ENCODE measurements around the gene RPL28.

Gene RPL28

DNA sequence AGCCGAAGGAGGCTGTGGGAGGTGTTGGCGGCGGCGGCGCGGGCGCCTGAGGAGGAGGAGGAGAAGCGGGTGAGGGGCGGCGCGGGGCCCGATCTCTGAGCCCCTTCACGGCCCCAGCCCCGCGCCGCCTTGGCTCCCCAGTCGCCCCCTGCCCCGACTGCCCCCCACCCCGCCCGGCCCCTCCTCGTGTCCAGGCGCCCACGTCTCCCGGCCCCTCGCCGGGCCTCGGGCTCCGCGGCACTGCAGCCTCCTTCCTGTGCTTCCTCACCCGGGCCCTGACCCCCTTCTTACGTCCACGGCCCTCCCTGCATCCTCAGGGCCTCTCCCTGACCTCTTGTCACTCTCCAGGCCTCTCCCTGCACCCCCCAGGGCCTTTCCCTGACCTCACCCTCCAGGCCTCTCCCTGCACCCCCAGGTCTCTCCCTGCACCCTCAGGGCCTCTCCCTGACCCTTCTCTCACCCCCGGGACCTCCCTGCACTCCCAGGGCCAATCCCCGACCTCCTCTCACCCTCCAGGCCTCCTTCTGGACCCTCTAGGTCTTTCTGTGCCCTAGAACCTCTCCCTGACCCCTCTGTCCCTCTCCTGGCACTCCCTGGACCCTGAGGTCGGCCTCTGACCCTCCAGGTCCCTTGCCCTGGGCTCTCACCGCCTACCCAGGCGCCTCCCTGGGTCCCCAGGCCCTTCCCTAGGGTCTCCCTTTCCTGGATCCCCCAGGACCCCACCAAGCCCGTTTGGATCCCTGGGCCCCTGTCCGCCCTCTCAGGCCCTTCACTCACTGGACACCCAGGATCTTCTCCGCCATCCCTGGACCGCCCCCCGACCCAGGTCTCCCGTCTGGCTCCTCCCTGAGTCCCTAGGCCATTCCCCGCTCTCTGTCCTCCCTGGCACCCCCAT lies 45.6 kb upstream of the RPL28 start:
- peaks cover 21 to 34% of the 10 kb centered on the region in 2 donors for H3K36me3 ChIP-seq (replicated peaks in 1 of 2; ENCODE audit: control insufficient read depth in 2 of 2, insufficient read depth in 2 of 2, low read length in 2 of 2)
- H2AFZ ChIP-seq (ENCODE audit: low read length), result peak overlapping the region; percentile 53
- H3K4ac ChIP-seq (ENCODE audit: low read length), result peak overlapping the region; percentile 92
- DNase-seq (ENCODE audit: low spot score), result no peak
- H3K4me3 ChIP-seq (ENCODE audit: low read length in 2 of 2), result peak overlapping the region; percentile 96 to 99
- H3K27ac ChIP-seq (replicated peaks; ENCODE audit: low read length), result peak overlapping the region; percentile 88
- no CpG with 5 or more reads among the region's 44 CpGs for WGBS, 2 donors (ENCODE audit: extremely low coverage in 2 of 2, insufficient read length in 2 of 2, insufficient replicate concordance in 1 of 2)
- H4K91ac ChIP-seq (ENCODE audit: low read depth, low read length, poor library complexity), result no peak overlapping the region
- no peak overlapping the region for H4K8ac ChIP-seq (ENCODE audit: low read depth, low read length)
- H3K23ac ChIP-seq (ENCODE audit: low read depth, low read length, poor library complexity), result peak overlapping the region; percentile 96
- H3K27me3 ChIP-seq (ENCODE audit: control insufficient read depth in 3 of 3, insufficient read depth in 3 of 3, low read depth in 1 of 3, low read length in 3 of 3), result no peaks in the 10 kb centered on the region
- peak overlapping the region; percentile 99 for H3K9ac ChIP-seq (ENCODE audit: low read depth, low read length, poor library complexity)
- H2AK5ac ChIP-seq (ENCODE audit: low read depth, low read length), result peak overlapping the region; percentile 71
- peak overlapping the region; percentile 99 for H3K18ac ChIP-seq (ENCODE audit: low read length)
- no peak overlapping the region for H2BK12ac ChIP-seq (ENCODE audit: low read length)
- H3K9me3 ChIP-seq (replicated peaks in 1 of 2; ENCODE audit: control insufficient read depth in 2 of 2, insufficient read depth in 1 of 2, low read depth in 1 of 2, low read length in 2 of 2), result no peaks in the 10 kb centered on the region
- peaks cover 12 to 17% of the 10 kb centered on the region in 2 donors for H3K4me1 ChIP-seq (ENCODE audit: control insufficient read depth in 2 of 2, insufficient read depth in 1 of 2, low read depth in 1 of 2, low read length in 2 of 2)
- H2BK5ac ChIP-seq (ENCODE audit: low read length), result peak overlapping the region; percentile 100
- H2BK15ac ChIP-seq (ENCODE audit: low read length), result peak overlapping the region; percentile 83
- H3K14ac ChIP-seq (ENCODE audit: low read length), result peak overlapping the region; percentile 97
- H3K4me2 ChIP-seq (ENCODE audit: insufficient read depth, low read length, poor library complexity, severe bottlenecking), result peak overlapping the region; percentile 85
- peak overlapping the region; percentile 92 for H2BK120ac ChIP-seq (ENCODE audit: low read depth, low read length)
- H3K79me1 ChIP-seq (ENCODE audit: low read depth, low read length), result peaks cover 17% of the 10 kb centered on the region

DNA sequence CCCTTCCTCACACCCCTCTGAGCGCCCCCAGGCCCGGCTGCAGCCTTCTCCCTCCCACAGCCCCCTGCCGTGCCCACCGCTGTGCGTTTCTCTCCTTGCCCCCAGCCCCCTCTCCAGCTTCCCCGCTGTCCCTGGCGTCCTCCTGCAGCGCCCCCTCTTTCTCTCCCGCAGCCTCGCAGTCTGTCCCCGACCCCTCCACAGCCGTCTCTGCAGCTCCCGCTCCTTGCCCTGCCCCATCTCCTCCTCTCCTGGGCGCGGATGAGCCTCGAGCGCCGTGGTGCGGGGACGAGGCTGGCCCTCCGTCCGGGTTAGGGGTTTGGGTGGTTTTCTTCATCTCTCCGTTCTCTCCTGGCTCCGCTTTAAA lies 45.0 kb upstream of the RPL28 start:
- H3K14ac ChIP-seq (ENCODE audit: low read length), result peak overlapping the region; percentile 97
- no peak overlapping the region for H4K8ac ChIP-seq (ENCODE audit: low read depth, low read length)
- H3K79me1 ChIP-seq (ENCODE audit: low read depth, low read length), result peaks cover 17% of the 10 kb centered on the region
- H3K4ac ChIP-seq (ENCODE audit: low read length), result peak overlapping the region; percentile 92
- peak overlapping the region; percentile 85 for H3K4me2 ChIP-seq (ENCODE audit: insufficient read depth, low read length, poor library complexity, severe bottlenecking)
- H3K4me3 ChIP-seq (ENCODE audit: low read length in 2 of 2), result peak overlapping the region; percentile 96 to 99
- DNase-seq (ENCODE audit: low spot score), result no peak
- peaks cover 12 to 20% of the 10 kb centered on the region in 2 donors for H3K4me1 ChIP-seq (ENCODE audit: control insufficient read depth in 2 of 2, insufficient read depth in 1 of 2, low read depth in 1 of 2, low read length in 2 of 2)
- H3K18ac ChIP-seq (ENCODE audit: low read length), result peak overlapping the region; percentile 99
- peak overlapping the region; percentile 53 for H2AFZ ChIP-seq (ENCODE audit: low read length)
- peak overlapping the region; percentile 79 for H2BK15ac ChIP-seq (ENCODE audit: low read length)
- H2BK5ac ChIP-seq (ENCODE audit: low read length), result peak overlapping the region; percentile 100
- peak overlapping the region; percentile 92 for H2BK120ac ChIP-seq (ENCODE audit: low read depth, low read length)
- peaks cover 23 to 41% of the 10 kb centered on the region in 2 donors for H3K36me3 ChIP-seq (replicated peaks in 1 of 2; ENCODE audit: control insufficient read depth in 2 of 2, insufficient read depth in 2 of 2, low read length in 2 of 2)
- no peak overlapping the region for H4K91ac ChIP-seq (ENCODE audit: low read depth, low read length, poor library complexity)
- peak overlapping the region; percentile 71 for H2AK5ac ChIP-seq (ENCODE audit: low read depth, low read length)
- H3K9ac ChIP-seq (ENCODE audit: low read depth, low read length, poor library complexity), result peak overlapping the region; percentile 99
- H2BK12ac ChIP-seq (ENCODE audit: low read length), result no peak overlapping the region
- no CpG with 5 or more reads among the region's 24 CpGs for WGBS, 2 donors (ENCODE audit: extremely low coverage in 2 of 2, insufficient read length in 2 of 2, insufficient replicate concordance in 1 of 2)
- H3K9me3 ChIP-seq (replicated peaks in 1 of 2; ENCODE audit: control insufficient read depth in 2 of 2, insufficient read depth in 1 of 2, low read depth in 1 of 2, low read length in 2 of 2), result no peaks in the 10 kb centered on the region
- peak overlapping the region; percentile 96 for H3K23ac ChIP-seq (ENCODE audit: low read depth, low read length, poor library complexity)
- peak overlapping the region; percentile 88 for H3K27ac ChIP-seq (replicated peaks; ENCODE audit: low read length)
- H3K27me3 ChIP-seq (ENCODE audit: control insufficient read depth in 3 of 3, insufficient read depth in 3 of 3, low read depth in 1 of 3, low read length in 3 of 3), result no peaks in the 10 kb centered on the region

- Histone ChIP-seq H3K18ac (ENCODE audit: low read length) (no peak overlapping the region), H4K91ac (ENCODE audit: low read depth, low read length, poor library complexity) (no peak overlapping the region), H3K27ac (replicated peaks; ENCODE audit: low read length) (peak overlapping the region; percentile 88)
Observed at GRCh38 chr19:55341171-55341588, 44.6 kb upstream of the RPL28 start.

More at GRCh38 chr19:55341171-55341588, 44.6 kb upstream of the RPL28 start:
- Histone ChIP-seq H3K4ac (ENCODE audit: low read length) (no peak overlapping the region), H3K27me3 (ENCODE audit: control insufficient read depth in 3 of 3, insufficient read depth in 3 of 3, low read depth in 1 of 3, low read length in 3 of 3) (no peaks in the 10 kb centered on the region), H2BK15ac (ENCODE audit: low read length) (peak overlapping the region; percentile 79), H3K4me3 (ENCODE audit: low read length in 2 of 2) (peak overlapping the region; percentile 96 to 99), H3K23ac (ENCODE audit: low read depth, low read length, poor library complexity) (no peak overlapping the region), H2BK12ac (ENCODE audit: low read length) (no peak overlapping the region), H2BK120ac (ENCODE audit: low read depth, low read length) (peak overlapping the region; percentile 92), H2AFZ (ENCODE audit: low read length) (peak overlapping the region; percentile 53), H3K79me1 (ENCODE audit: low read depth, low read length) (peaks cover 17% of the 10 kb centered on the region), H3K9me3 (replicated peaks in 1 of 2; ENCODE audit: control insufficient read depth in 2 of 2, insufficient read depth in 1 of 2, low read depth in 1 of 2, low read length in 2 of 2) (no peaks in the 10 kb centered on the region), H2BK5ac (ENCODE audit: low read length) (peak overlapping the region; percentile 100), H4K8ac (ENCODE audit: low read depth, low read length) (no peak overlapping the region), H3K4me2 (ENCODE audit: insufficient read depth, low read length, poor library complexity, severe bottlenecking) (peak overlapping the region; percentile 85), H3K9ac (ENCODE audit: low read depth, low read length, poor library complexity) (peak overlapping the region; percentile 80), H3K4me1 (ENCODE audit: control insufficient read depth in 2 of 2, insufficient read depth in 1 of 2, low read depth in 1 of 2, low read length in 2 of 2) (peaks cover 12 to 20% of the 10 kb centered on the region in 2 donors), H2AK5ac (ENCODE audit: low read depth, low read length) (peak overlapping the region; percentile 71), H3K36me3 (replicated peaks in 1 of 2; ENCODE audit: control insufficient read depth in 2 of 2, insufficient read depth in 2 of 2, low read length in 2 of 2) (peaks cover 23 to 45% of the 10 kb centered on the region in 2 donors), H3K14ac (ENCODE audit: low read length) (no peak overlapping the region)
- DNase-seq (ENCODE audit: low spot score), result peak; percentile 84
- WGBS, 2 donors (ENCODE audit: extremely low coverage in 2 of 2, insufficient read length in 2 of 2, insufficient replicate concordance in 1 of 2), result no CpG with 5 or more reads among the region's 15 CpGs

Measured in neuronal stem cell (in vitro differentiated cells).